Measurements from ENCODE around the gene SLC24A5.

DNA sequence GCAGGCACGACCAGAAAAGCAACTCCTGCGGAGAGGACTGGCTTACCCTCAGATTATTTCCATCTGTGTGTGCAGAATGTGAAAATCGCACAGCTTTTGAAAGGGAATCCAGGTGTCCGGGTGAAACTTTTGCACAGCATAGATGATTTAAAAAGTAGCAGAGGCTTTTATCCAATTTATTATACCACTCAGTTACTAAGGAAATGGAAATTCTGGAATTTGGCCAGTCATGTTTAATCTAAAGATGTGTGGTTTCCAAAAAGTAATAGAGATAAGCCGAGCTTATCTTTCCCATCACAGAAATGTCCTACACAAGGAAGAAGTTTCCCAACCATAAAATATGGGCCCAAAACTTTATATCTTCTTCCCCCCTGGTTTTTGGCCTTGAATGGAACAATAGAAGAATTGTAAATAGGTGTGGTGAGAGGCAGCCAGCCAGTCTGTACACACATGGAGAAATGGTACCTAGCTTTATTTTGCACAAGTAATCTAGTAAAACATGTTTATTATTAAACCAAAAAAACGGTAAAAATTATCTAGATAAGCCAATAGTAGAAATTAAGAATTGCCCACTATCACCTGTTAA is 19.3 kb upstream of the SLC24A5 start:
- TF ChIP-seq, protein P1, sequence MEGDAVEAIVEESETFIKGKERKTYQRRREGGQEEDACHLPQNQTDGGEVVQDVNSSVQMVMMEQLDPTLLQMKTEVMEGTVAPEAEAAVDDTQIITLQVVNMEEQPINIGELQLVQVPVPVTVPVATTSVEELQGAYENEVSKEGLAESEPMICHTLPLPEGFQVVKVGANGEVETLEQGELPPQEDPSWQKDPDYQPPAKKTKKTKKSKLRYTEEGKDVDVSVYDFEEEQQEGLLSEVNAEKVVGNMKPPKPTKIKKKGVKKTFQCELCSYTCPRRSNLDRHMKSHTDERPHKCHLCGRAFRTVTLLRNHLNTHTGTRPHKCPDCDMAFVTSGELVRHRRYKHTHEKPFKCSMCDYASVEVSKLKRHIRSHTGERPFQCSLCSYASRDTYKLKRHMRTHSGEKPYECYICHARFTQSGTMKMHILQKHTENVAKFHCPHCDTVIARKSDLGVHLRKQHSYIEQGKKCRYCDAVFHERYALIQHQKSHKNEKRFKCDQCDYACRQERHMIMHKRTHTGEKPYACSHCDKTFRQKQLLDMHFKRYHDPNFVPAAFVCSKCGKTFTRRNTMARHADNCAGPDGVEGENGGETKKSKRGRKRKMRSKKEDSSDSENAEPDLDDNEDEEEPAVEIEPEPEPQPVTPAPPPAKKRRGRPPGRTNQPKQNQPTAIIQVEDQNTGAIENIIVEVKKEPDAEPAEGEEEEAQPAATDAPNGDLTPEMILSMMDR (IDR thresholded peaks at IDR 0.05; ENCODE audit: low read length) = no peak
- TF ChIP-seq EZH2 (optimal IDR thresholded peaks at IDR 0.05; ENCODE audit: low read depth, low read length) (no peak), EZH2phosphoT487 (IDR thresholded peaks at IDR 0.05; ENCODE audit: low read length) (no peak)
